Transverse colon (tissue), 4 donors: Measurements from ENCODE around the gene SVOP.

ENCODE experiments used
- EP300 ChIP-seq: sonication (generic); formaldehyde crosslinking; IDR thresholded peaks from one replicate; pipeline ENCODE4 v1.6.1; 2017; ENCODE audit warnings: antibody characterized with exemption, low read depth
- POLR2A ChIP-seq: fragments of 450-650 bp; IDR thresholded peaks from one replicate; pipeline ENCODE4 v1.6.1; 2016; ENCODE audit warnings: antibody characterized with exemption, mild to moderate bottlenecking, moderate library complexity
- POLR2AphosphoS5 ChIP-seq, 3 donors: sonication (generic); formaldehyde crosslinking; IDR thresholded peaks; one replicate each; pipeline ENCODE4 v1.6.1; 2016; ENCODE audit warnings: antibody characterized with exemption in 3 of 3
- TF ChIP-seq, protein P1 (sequence below), 5 experiments: fragments of 200-600 bp in 3 of 5; fragments of 450-650 bp in 2 of 5; sonication (generic) in 3 of 5; IDR thresholded peaks; 1 replicate in 2 of 5; 2 replicates in 3 of 5; pipeline ENCODE4 v1.5.1; 2016 to 2017; ENCODE audit warnings: antibody characterized with exemption in 5 of 5, inconsistent platforms in 3 of 5, mild to moderate bottlenecking in 2 of 5, moderate library complexity in 1 of 5

DNA sequence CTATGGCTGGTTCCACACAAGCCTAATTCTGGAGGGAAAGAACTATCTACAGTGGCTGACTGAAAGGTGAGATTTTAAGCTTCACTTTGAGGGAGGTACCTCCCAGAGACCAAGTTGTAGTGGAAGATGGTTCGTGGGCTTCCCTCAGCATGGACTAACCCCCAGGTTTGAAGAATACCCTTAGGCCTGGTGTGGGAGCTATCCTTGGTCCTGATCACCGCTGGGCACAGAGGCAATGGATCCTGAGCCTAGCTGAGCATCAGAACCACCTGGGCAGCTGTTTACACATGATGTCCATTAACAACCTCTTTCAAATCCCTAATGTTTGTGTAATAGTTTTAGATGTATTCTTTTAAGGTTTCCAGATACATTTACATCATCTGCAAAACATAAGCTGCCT lies 130.7 kb downstream of the SVOP start:
- TF ChIP-seq POLR2A (no peak), POLR2AphosphoS5 (IDR thresholded peaks at IDR 0.05) (no peak), EP300 (no peak)
- TF ChIP-seq, protein P1, sequence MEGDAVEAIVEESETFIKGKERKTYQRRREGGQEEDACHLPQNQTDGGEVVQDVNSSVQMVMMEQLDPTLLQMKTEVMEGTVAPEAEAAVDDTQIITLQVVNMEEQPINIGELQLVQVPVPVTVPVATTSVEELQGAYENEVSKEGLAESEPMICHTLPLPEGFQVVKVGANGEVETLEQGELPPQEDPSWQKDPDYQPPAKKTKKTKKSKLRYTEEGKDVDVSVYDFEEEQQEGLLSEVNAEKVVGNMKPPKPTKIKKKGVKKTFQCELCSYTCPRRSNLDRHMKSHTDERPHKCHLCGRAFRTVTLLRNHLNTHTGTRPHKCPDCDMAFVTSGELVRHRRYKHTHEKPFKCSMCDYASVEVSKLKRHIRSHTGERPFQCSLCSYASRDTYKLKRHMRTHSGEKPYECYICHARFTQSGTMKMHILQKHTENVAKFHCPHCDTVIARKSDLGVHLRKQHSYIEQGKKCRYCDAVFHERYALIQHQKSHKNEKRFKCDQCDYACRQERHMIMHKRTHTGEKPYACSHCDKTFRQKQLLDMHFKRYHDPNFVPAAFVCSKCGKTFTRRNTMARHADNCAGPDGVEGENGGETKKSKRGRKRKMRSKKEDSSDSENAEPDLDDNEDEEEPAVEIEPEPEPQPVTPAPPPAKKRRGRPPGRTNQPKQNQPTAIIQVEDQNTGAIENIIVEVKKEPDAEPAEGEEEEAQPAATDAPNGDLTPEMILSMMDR (IDR thresholded peaks at IDR 0.05): no peak
